ENCODE results near the gene PGGHG.

- TF ChIP-seq DPF2 (IDR thresholded peaks at IDR 0.05): no peak
- no peak for TF ChIP-seq CTCF (IDR thresholded peaks at IDR 0.05 in 2 of 3, conservative IDR thresholded peaks at IDR 0.05 in 1 of 3; ENCODE audit: control insufficient read depth in 2 of 3, extremely low read depth in 1 of 3, insufficient read depth in 1 of 3, low read depth in 3 of 3, low read length in 3 of 3)
- no peak for TF ChIP-seq SUZ12 (IDR thresholded peaks at IDR 0.05; ENCODE audit: unreplicated experiment)
- no peak for TF ChIP-seq POLR2AphosphoS5 (IDR thresholded peaks at IDR 0.05; ENCODE audit: low read length)
- no peak for TF ChIP-seq POLR2A (IDR thresholded peaks at IDR 0.05; ENCODE audit: low read depth, low read length)
- TF ChIP-seq ZNF687 (IDR thresholded peaks at IDR 0.05): no peak
- TF ChIP-seq KDM1A (IDR thresholded peaks at IDR 0.05; ENCODE audit: borderline replicate concordance): no peak
- no peak for TF ChIP-seq EZH2 (IDR thresholded peaks at IDR 0.05; ENCODE audit: borderline replicate concordance, control insufficient read depth, low read depth, low read length)
- TF ChIP-seq IRF3 (IDR thresholded peaks at IDR 0.05): no peak
- no peak for TF ChIP-seq ATF2 (IDR thresholded peaks at IDR 0.05; ENCODE audit: low read length)
Observed at GRCh38 chr11:259413-259812, 29.5 kb upstream of the PGGHG start.

Measured in GM12878 (cell line).